Spleen (tissue), 7 donors: ENCODE results near the gene SLC44A1.

ENCODE experiments used
- POLR2A ChIP-seq, 3 donors: fragments of 450-650 bp; IDR thresholded peaks; one replicate each; pipeline ENCODE4 v1.5.1; 2017; ENCODE audit warnings: antibody characterized with exemption in 3 of 3, mild to moderate bottlenecking in 1 of 3
- TF ChIP-seq, protein P1 (sequence below), 11 experiments: fragments of 200-600 bp in 7 of 11; fragments of 450-650 bp in 4 of 11; sonication (generic) in 4 of 11; IDR thresholded peaks in 8 of 11; conservative IDR thresholded peaks in 3 of 11; 1 replicate in 7 of 11; 2 replicates in 4 of 11; pipeline versions ENCODE4 v1.4.0 to v1.8.0; 2016 to 2021; ENCODE audit warnings: antibody characterized with exemption in 11 of 11, inconsistent platforms in 4 of 11, mild to moderate bottlenecking in 1 of 11
- donor health status: DM: no; HTN: no; CAD: no; lungs with moderate emphysema.
- donor health status: DM: no; HTN: no; CAD: no.
- donor health status: DM: no; HTN: no; CAD: no.

DNA sequence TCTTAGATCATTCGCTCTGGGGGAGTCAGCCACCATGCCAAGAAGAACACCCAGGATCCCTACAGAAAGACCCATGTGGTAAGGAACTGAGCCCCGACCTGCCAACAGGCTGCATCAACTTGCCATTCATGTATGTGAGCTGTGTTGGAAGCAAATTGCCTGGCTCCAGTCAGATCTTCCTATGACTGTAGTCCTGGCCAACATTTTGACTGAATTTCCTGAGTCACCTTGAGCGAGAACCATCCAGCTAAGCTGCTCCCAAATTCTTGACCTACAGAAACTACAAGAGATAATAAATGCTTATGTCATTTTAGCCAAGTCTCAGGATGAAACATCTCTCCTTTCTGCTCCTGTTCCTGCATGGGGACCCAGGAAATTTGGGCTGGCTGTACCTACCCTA, 40.0 kb upstream of the SLC44A1 start:
- TF ChIP-seq, protein P1, sequence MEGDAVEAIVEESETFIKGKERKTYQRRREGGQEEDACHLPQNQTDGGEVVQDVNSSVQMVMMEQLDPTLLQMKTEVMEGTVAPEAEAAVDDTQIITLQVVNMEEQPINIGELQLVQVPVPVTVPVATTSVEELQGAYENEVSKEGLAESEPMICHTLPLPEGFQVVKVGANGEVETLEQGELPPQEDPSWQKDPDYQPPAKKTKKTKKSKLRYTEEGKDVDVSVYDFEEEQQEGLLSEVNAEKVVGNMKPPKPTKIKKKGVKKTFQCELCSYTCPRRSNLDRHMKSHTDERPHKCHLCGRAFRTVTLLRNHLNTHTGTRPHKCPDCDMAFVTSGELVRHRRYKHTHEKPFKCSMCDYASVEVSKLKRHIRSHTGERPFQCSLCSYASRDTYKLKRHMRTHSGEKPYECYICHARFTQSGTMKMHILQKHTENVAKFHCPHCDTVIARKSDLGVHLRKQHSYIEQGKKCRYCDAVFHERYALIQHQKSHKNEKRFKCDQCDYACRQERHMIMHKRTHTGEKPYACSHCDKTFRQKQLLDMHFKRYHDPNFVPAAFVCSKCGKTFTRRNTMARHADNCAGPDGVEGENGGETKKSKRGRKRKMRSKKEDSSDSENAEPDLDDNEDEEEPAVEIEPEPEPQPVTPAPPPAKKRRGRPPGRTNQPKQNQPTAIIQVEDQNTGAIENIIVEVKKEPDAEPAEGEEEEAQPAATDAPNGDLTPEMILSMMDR (IDR thresholded peaks at IDR 0.05 in 8 of 11, conservative IDR thresholded peaks at IDR 0.05 in 3 of 11), result no peak
- TF ChIP-seq POLR2A (IDR thresholded peaks at IDR 0.05), result no peak
